NB4 (cell line): ENCODE results near the gene CYP24A1.

Experiments used
- TF ChIP-seq, protein P1 (sequence below): IDR thresholded peaks from one replicate; pipeline ENCODE4 v1.5.1; 2012; ENCODE audit warnings: low read depth, low read length
- TF ChIP-seq, protein P2 (sequence below): IDR thresholded peaks from 2 replicates; pipeline ENCODE4 v1.6.1; 2011; ENCODE audit warnings: low read depth, low read length

GRCh38 chr20:54208548-54209176, 34.9 kb upstream of the CYP24A1 start:
- TF ChIP-seq, protein P1, sequence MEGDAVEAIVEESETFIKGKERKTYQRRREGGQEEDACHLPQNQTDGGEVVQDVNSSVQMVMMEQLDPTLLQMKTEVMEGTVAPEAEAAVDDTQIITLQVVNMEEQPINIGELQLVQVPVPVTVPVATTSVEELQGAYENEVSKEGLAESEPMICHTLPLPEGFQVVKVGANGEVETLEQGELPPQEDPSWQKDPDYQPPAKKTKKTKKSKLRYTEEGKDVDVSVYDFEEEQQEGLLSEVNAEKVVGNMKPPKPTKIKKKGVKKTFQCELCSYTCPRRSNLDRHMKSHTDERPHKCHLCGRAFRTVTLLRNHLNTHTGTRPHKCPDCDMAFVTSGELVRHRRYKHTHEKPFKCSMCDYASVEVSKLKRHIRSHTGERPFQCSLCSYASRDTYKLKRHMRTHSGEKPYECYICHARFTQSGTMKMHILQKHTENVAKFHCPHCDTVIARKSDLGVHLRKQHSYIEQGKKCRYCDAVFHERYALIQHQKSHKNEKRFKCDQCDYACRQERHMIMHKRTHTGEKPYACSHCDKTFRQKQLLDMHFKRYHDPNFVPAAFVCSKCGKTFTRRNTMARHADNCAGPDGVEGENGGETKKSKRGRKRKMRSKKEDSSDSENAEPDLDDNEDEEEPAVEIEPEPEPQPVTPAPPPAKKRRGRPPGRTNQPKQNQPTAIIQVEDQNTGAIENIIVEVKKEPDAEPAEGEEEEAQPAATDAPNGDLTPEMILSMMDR: no peak
- TF ChIP-seq, protein P2, sequence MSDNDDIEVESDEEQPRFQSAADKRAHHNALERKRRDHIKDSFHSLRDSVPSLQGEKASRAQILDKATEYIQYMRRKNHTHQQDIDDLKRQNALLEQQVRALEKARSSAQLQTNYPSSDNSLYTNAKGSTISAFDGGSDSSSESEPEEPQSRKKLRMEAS: no peak
